IMR-90 (cell line): ENCODE data around the gene SYPL2. TPM values are rescaled to one million over a fixed set of nuclear protein-coding genes. Genes with fewer than 3 reads are reported as not detected.

ENCODE experiments used
- ATAC-seq: fragments of 200-7000 bp; cut with Tn5 transposase; 2 replicates; pipeline ENCODE4 v1.9.1; 2020; ENCODE audit warnings: low read depth, mild to moderate bottlenecking, moderate library complexity
- BruUV-seq: library from RNA; stranded (reverse); fragments of 400-500 nt; replicated peaks from 2 replicates; lab custom pipeline; 2021; lab: Mats Ljungman, UMichigan
- CTCF ChIA-PET: fragments of 300-600 bp; formaldehyde crosslinking; extraction: SDS; loops from one replicate; lab custom pipeline; 2021; ENCODE audit warnings: antibody characterized with exemption; lab: Yijun Ruan, JAX
- POLR2A ChIA-PET: fragments of 300-600 bp; sonication (Branson Sonifier 250); formaldehyde crosslinking; loops from one replicate; lab custom pipeline; 2022; ENCODE audit warnings: antibody characterized with exemption; ENCODE audit not compliant: unreplicated experiment; lab: Charles Lee
- DNase-seq: peaks from one replicate; pipeline ENCODE4 v3.0.0; 2013
- H2AFZ ChIP-seq: replicated peaks from 2 replicates; pipeline ENCODE3; 2013; ENCODE audit warnings: low read length, mild to moderate bottlenecking; ENCODE audit not compliant: poor library complexity
- H2AK5ac ChIP-seq: 2 replicates; pipeline ENCODE4 v1.6.1; 2013; ENCODE audit warnings: low read depth, low read length, inconsistent platforms
- H2AK9ac ChIP-seq: replicated peaks from 2 replicates; pipeline ENCODE3; 2013; ENCODE audit warnings: mild to moderate bottlenecking, low read depth, low read length, moderate library complexity; ENCODE audit not compliant: poor library complexity
- H2BK120ac ChIP-seq: 2 replicates; pipeline ENCODE4 v1.6.1; 2013; ENCODE audit warnings: low read depth, low read length, inconsistent platforms
- H2BK15ac ChIP-seq: 3 replicates; pipeline ENCODE4 v1.6.1; 2013; ENCODE audit warnings: low read depth, low read length, inconsistent platforms
- H2BK20ac ChIP-seq: 2 replicates; pipeline ENCODE4 v1.6.1; 2013; ENCODE audit warnings: low read depth, mild to moderate bottlenecking, inconsistent platforms, low read length, moderate library complexity
- H2BK5ac ChIP-seq: 2 replicates; pipeline ENCODE4 v1.6.1; 2013; ENCODE audit warnings: mild to moderate bottlenecking, low read depth, low read length, inconsistent platforms; ENCODE audit not compliant: poor library complexity, severe bottlenecking
- H3K14ac ChIP-seq: replicated peaks from 2 replicates; pipeline ENCODE4 v1.6.1; 2013; ENCODE audit warnings: low read depth, low read length, inconsistent platforms
- H3K18ac ChIP-seq: 2 replicates; pipeline ENCODE4 v1.6.1; 2013; ENCODE audit warnings: low read depth, low read length, control low read depth
- H3K23ac ChIP-seq: 2 replicates; pipeline ENCODE4 v1.6.1; 2013; ENCODE audit warnings: low read depth, low read length, inconsistent platforms
- H3K27ac ChIP-seq: 2 replicates; pipeline ENCODE4 v1.5.1; 2013; ENCODE audit warnings: mild to moderate bottlenecking, control low read depth, low read length; ENCODE audit not compliant: insufficient read depth
- H3K27me3 ChIP-seq: 2 replicates; pipeline ENCODE4 v1.6.1; 2013; ENCODE audit warnings: low read length; ENCODE audit not compliant: control insufficient read depth, insufficient read depth
- H3K36me3 ChIP-seq: 2 replicates; pipeline ENCODE4 v1.6.1; 2013; ENCODE audit warnings: low read length, mixed read lengths; ENCODE audit not compliant: control insufficient read depth, insufficient read depth
- H3K4ac ChIP-seq: 2 replicates; pipeline ENCODE4 v1.6.1; 2013; ENCODE audit warnings: low read depth, low read length, inconsistent platforms
- H3K4me1 ChIP-seq: 2 replicates; pipeline ENCODE4 v1.6.1; 2013; ENCODE audit warnings: low read length, mixed read lengths; ENCODE audit not compliant: control insufficient read depth, insufficient read depth
- H3K4me2 ChIP-seq: 2 replicates; pipeline ENCODE4 v1.6.1; 2013; ENCODE audit warnings: low read depth, mild to moderate bottlenecking, control low read depth, low read length, moderate library complexity
- H3K4me3 ChIP-seq: 2 replicates; pipeline ENCODE4 v1.5.1; 2013; ENCODE audit warnings: low read depth, mild to moderate bottlenecking, control low read depth, low read length, moderate library complexity; ENCODE audit not compliant: insufficient read depth
- H3K56ac ChIP-seq: 2 replicates; pipeline ENCODE4 v1.6.1; 2013; ENCODE audit warnings: low read length, inconsistent platforms; ENCODE audit not compliant: insufficient read depth; ENCODE audit errors: extremely low read depth
- H3K79me1 ChIP-seq, 2 experiments: 2 replicates each; pipeline ENCODE4 v1.6.1; 2013; ENCODE audit warnings: low read length in 2 of 2, inconsistent platforms in 1 of 2, low read depth in 1 of 2
- H3K9ac ChIP-seq: 2 replicates; pipeline ENCODE4 v1.6.1; 2013; ENCODE audit warnings: low read depth, low read length, control low read depth
- H3K9me1 ChIP-seq: 2 replicates; pipeline ENCODE4 v1.6.1; 2013; ENCODE audit warnings: low read length, inconsistent platforms; ENCODE audit not compliant: insufficient read depth
- H3K9me3 ChIP-seq: 2 replicates; pipeline ENCODE4 v1.6.1; 2013; ENCODE audit warnings: low read length; ENCODE audit not compliant: control insufficient read depth, insufficient read depth
- H4K20me1 ChIP-seq: 2 replicates; pipeline ENCODE4 v1.6.1; 2013; ENCODE audit warnings: low read length, inconsistent platforms; ENCODE audit not compliant: insufficient read depth
- H4K5ac ChIP-seq: 2 replicates; pipeline ENCODE4 v1.6.1; 2013; ENCODE audit warnings: mild to moderate bottlenecking, low read depth, low read length, control low read depth
- H4K8ac ChIP-seq, 2 experiments: 2 replicates each; pipeline ENCODE4 v1.6.1; 2013; ENCODE audit warnings: low read depth in 2 of 2, low read length in 2 of 2, control low read depth in 1 of 2, inconsistent platforms in 1 of 2
- H4K91ac ChIP-seq: 2 replicates; pipeline ENCODE4 v1.6.1; 2013; ENCODE audit warnings: low read depth, low read length, inconsistent platforms; ENCODE audit not compliant: insufficient read depth
- CHD1 ChIP-seq: IDR thresholded peaks from 2 replicates; pipeline ENCODE4 v1.6.1; 2012; ENCODE audit warnings: low read depth, low read length, improper control_type of control experiment
- MAFK ChIP-seq: IDR thresholded peaks from 2 replicates; pipeline ENCODE4 v1.6.1; 2012; ENCODE audit warnings: low read depth, low read length, improper control_type of control experiment
- POLR2A ChIP-seq: IDR thresholded peaks from 2 replicates; pipeline ENCODE4 v1.6.1; 2012; ENCODE audit warnings: mild to moderate bottlenecking, low read depth, low read length
- RCOR1 ChIP-seq: IDR thresholded peaks from 2 replicates; pipeline ENCODE4 v1.6.1; 2012; ENCODE audit warnings: mild to moderate bottlenecking, low read length, improper control_type of control experiment; ENCODE audit not compliant: insufficient replicate concordance
- WGBS, 2 experiments: methylation state at CpG; one replicate each; pipeline versions ENCODE4 v1.1.5 to v1.1.7; 2013; ENCODE audit warnings: missing lambda C conversion rate in 2 of 2; ENCODE audit not compliant: insufficient read length in 1 of 2; ENCODE audit errors: extremely low coverage in 2 of 2; 5-methylcytosine and 5-hydroxymethylcytosine counted together
- dilution Hi-C: fragments of 300-500 bp; cut with HindIII; formaldehyde crosslinking; loops from one replicate; pipeline ENCODE4 v1.14.3; 2018; ENCODE audit warnings: low sequenced_read_pairs; ENCODE audit not compliant: unreplicated experiment
- in situ Hi-C: fragments of 300-500 bp; cut with MboI; formaldehyde crosslinking; loops from 3 replicates; pipeline ENCODE4 v1.14.3; 2019; ENCODE audit warnings: low sequenced_read_pairs, inconsistent platforms, mixed read lengths
- intact Hi-C: fragments of 100-400 bp; cut with micrococcal nuclease; formaldehyde crosslinking; loops from 2 replicates; pipeline ENCODE4 v1.10.0; 2022
- polyA plus RNA-seq, 3 experiments: library from polyadenylated mRNA; depleted of rRNA; stranded (reverse); fragments of >200 nt; gene quantifications; 2 replicates each; pipeline ENCODE4 v1.2.3, GENCODE V29; 2012; ENCODE audit warnings: low replicate concordance in 1 of 3
- total RNA-seq: library from RNA; depleted of rRNA; stranded (reverse); fragments of >200 nt; gene quantifications from 2 replicates; pipeline ENCODE4 v1.2.3, GENCODE V29; 2012
- TF ChIP-seq, protein P1 (sequence below): fragments of 150-350 bp; IDR thresholded peaks from 2 replicates; pipeline ENCODE4 v1.6.1; 2017; ENCODE audit warnings: mild to moderate bottlenecking, antibody characterized with exemption, low read length, low read depth
- TF ChIP-seq, protein P2 (sequence below): fragments of 150-350 bp; IDR thresholded peaks from 2 replicates; pipeline ENCODE4 v1.6.1; 2016; ENCODE audit warnings: low read depth, mild to moderate bottlenecking, low read length, moderate library complexity, borderline replicate concordance

SYPL2 gene
- total and polyA plus RNA-seq, 2 of the 4 experiments (the other 2 are of a cell fraction) = under 0.01 to 0.65 TPM

DNA sequence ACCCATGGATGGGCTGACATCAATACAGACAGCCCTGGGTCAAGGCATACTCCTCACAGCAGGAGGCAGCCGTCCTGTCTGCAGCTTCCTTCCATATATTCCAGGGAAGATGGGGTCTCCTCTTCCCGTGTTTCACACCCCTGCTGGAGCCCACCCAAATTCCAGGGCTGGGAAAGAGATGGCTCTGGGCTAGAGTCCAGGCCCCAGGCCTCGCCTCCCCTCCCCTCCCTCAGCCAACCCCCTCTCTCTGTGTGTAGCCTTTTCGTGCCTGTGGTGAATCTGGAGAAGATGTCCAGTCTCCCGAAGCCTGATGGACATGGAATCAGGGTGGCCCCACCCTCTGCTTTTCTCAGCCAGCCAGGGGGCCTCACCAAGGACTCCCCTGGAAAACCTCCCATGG, 20.9 kb downstream of the SYPL2 start:
- intact Hi-C loops (no loop called here), dilution Hi-C loops (no loop called here), in situ Hi-C loops (no loop called here)
- no peaks in the 10 kb centered on the region for H3K27me3 ChIP-seq
- no peak overlapping the region for H2AK5ac ChIP-seq
- no peak overlapping the region for H2BK15ac ChIP-seq
- H2BK20ac ChIP-seq = no peak overlapping the region
- BruUV-seq = no TSS peak
- no peak overlapping the region for H2AK9ac ChIP-seq
- no CpG with 5 or more reads among the region's 5 CpGs for WGBS, 2 experiments
- H3K4ac ChIP-seq = no peak overlapping the region
- no peak overlapping the region for H3K27ac ChIP-seq
- H4K8ac ChIP-seq = no peak overlapping the region
- H3K9me1 ChIP-seq = peaks cover 8% of the 10 kb centered on the region
- H3K4me3 ChIP-seq = no peak overlapping the region
- no peaks in the 10 kb centered on the region for H3K9me3 ChIP-seq
- no peak overlapping the region for H3K23ac ChIP-seq
- ATAC-seq (no peak), DNase-seq (no peak)
- no peak overlapping the region for H4K91ac ChIP-seq
- no peak overlapping the region for H3K18ac ChIP-seq
- H2AFZ ChIP-seq = no peak overlapping the region
- CTCF ChIA-PET = interaction anchor here (1.2 to 8.5 kb wide), 2 partner anchors 45 kb away, joined by 6 to 75 read pairs; no protein-coding TSS in a partner anchor
- H3K79me1 ChIP-seq = peaks cover 9 to 22% of the 10 kb centered on the region in 2 experiments; a peak in 3 of 4 replicates
- H4K20me1 ChIP-seq = no peaks in the 10 kb centered on the region
- no peak overlapping the region for H3K56ac ChIP-seq
- no peak overlapping the region for H3K9ac ChIP-seq
- H3K4me2 ChIP-seq = no peak overlapping the region
- TF ChIP-seq CHD1 (no peak), POLR2A (no peak), RCOR1 (no peak), MAFK (no peak)
- TF ChIP-seq, protein P1, sequence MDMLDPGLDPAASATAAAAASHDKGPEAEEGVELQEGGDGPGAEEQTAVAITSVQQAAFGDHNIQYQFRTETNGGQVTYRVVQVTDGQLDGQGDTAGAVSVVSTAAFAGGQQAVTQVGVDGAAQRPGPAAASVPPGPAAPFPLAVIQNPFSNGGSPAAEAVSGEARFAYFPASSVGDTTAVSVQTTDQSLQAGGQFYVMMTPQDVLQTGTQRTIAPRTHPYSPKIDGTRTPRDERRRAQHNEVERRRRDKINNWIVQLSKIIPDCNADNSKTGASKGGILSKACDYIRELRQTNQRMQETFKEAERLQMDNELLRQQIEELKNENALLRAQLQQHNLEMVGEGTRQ = no peak
- TF ChIP-seq, protein P2, sequence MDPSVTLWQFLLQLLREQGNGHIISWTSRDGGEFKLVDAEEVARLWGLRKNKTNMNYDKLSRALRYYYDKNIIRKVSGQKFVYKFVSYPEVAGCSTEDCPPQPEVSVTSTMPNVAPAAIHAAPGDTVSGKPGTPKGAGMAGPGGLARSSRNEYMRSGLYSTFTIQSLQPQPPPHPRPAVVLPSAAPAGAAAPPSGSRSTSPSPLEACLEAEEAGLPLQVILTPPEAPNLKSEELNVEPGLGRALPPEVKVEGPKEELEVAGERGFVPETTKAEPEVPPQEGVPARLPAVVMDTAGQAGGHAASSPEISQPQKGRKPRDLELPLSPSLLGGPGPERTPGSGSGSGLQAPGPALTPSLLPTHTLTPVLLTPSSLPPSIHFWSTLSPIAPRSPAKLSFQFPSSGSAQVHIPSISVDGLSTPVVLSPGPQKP = no peak
- H3K36me3 ChIP-seq = peaks cover 15% of the 10 kb centered on the region
- no peak overlapping the region for H2BK5ac ChIP-seq
- no peak overlapping the region for H2BK120ac ChIP-seq
- H3K14ac ChIP-seq = no peak overlapping the region
- POLR2A ChIA-PET = no interaction called here
- no peak overlapping the region for H4K5ac ChIP-seq
- peaks cover 9% of the 10 kb centered on the region for H3K4me1 ChIP-seq
